Activated CD8-positive, alpha-beta memory T cell treated with anti-CD3 and anti-CD28 coated beads, Interleukin-2, amount 50 U/mL, for 4 hours (primary cell): ENCODE results near the gene TSPAN9.

Source experiments
- DNase-seq: peaks from one replicate; pipeline ENCODE4 v3.0.0-alpha.2; 2020

The TSPAN9 gene

DNA sequence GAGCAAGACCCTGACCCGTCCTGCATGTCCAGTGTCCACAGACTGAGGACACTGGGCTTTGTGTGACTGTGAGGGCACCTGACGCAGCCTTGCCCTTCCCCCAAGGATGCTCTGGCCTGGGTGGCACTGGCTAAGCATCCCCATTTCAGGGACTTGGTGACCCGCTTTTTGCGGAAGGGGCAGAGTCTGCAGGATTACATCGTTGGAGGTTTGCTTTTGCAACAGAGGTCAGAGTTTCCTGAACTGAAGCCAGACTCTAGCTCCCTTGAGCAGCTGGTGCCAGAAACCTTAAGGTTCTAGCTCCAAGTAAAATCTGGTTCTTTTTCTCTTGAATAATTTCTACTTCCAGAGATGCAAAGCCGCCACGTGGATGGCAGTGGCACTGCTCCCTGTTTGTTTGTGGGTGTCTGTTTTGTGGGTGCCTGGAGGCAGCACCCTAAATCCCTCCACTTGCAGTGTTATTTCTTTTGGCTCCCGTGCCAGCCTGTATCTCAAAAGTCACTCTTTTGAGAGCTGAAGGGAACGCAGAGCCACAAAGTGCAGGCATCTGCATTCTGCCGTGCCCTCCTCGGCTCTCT is 184.7 kb downstream of the TSPAN9 start:
- no peak for DNase-seq

DNA sequence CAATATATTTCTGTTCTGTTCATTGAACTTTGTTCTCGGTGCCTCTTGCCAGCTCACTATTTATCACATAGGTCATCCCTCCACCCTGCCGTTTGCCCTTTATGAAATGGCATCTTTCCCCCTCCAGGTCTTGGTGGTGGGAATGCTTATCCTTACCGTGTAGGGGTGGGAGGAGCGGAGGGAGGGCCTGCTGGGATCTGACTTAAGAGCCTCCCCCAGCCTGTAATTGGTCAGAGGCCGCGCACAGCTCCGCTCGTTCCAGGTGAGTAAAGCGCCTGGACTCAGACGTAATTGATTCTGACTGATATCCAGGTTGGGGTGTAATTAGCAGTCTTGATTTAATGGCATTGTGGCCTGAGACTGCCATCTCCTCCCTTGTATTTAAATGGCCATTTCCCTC is 185.3 kb downstream of the TSPAN9 start:
- DNase-seq: no peak

- no peak for DNase-seq
Measured at GRCh38 chr12:3263282-3263681, 186.1 kb downstream of the TSPAN9 start.

- DNase-seq: no peak
Measured at GRCh38 chr12:3263939-3264922, 187.1 kb downstream of the TSPAN9 start.

- no peak for DNase-seq
Measured at GRCh38 chr12:3265406-3265805, 188.2 kb downstream of the TSPAN9 start.

DNA sequence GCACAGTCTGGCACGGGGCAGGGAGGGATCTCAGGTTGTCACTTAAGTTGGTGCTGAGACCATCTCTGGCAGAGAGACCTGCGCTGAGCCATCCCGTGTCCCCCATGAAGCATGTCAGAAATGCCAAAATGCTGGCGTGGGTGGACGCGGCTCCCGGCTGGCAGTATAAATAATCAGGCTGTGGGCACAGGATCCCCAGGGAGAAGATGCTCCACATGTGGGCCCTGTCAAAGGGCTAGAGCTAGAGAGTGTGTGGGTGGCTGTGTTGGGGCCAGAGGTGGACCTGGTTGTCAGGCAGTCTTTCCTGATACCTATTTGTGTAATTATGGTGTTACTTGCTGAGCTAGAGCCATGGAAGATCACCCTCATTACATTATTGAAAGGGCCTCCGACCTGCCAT is 189.5 kb downstream of the TSPAN9 start:
- DNase-seq: no peak

DNA sequence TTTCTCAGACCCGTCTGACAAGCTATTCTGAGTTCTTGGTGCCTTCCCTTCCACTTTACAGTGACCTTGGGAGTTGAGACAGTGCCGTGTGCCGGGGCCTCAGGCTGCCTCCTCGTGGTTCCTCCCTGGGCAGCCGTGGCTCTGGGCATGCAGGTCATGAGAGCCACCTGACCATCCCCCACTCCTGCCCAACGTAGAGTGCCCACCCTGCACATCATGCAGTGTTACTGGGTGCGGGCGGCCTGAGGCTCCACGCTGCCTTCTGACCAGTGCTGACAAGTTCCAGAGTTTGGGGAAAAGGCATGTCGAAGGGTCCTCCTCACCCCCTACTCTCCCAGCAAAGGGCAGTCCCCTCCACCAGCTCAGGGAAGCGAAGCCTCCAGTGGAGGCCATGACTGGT is 190.5 kb downstream of the TSPAN9 start:
- no peak for DNase-seq

- DNase-seq: no peak
Measured at GRCh38 chr12:3269594-3269993, 192.4 kb downstream of the TSPAN9 start.

- no peak for DNase-seq
Measured at GRCh38 chr12:3271146-3271545, 194.0 kb downstream of the TSPAN9 start.

DNA sequence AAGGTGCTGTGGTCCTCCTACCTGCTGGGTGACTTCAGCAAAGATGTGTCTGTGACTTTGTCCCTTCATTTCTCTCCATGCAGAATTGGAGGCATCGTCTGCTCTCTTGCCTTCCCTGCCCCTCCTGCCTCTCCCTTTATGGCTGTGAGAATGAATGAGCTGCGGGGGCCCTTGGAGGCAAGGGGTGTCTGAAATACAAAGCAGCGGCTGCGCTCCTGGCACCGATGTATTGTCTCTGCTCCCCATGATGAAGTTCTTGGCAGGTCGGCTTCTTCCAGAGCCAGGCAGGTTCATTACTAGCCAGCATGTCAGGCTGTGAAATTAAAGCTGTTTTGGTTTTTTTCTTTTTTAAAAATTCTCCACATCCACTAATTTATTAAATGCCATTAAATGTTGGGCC is 194.5 kb downstream of the TSPAN9 start:
- no peak for DNase-seq

DNA sequence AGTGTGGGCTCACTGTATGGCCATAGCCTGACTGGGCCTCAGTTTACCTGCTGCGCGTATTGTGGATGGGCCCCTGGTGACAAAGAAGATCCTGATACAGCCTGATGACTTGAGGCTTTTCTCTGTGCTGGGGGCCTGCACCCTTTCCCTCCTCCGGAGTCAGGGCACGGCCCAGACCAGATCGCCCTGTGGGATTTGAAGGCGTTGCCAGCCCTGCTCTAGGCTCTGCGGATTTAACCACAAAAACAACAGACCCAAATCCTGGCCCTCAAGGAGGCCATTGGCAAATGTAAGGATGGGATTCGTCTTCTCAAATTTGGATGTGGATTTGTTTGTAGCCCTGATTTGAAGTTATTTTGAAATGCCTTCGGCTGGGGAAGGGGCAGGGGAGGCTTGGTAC is 195.8 kb downstream of the TSPAN9 start:
- no peak for DNase-seq

GRCh38 chr12:3273409-3273853 is 196.3 kb downstream of the TSPAN9 start:
- no peak for DNase-seq

DNA sequence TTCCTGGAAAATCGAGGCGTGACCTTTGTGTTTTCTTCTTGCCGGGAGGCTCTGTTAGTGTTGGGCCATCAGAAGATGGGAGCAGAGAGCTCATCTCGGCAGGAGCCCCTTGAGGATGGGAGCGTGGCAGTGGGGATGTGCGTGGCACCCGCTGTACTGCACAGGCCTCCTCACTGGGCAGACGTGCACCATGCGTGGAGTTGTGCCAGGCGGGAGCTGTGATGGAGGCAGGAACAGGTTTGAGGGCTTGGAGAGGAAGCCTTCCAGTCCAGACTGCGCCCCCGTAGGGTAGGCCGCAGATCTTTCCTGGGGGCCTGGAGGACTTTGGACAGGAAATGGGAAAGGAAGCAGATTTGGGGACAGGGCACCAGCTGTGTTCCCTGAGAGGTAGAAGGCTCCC is 197.5 kb downstream of the TSPAN9 start:
- DNase-seq: no peak

DNA sequence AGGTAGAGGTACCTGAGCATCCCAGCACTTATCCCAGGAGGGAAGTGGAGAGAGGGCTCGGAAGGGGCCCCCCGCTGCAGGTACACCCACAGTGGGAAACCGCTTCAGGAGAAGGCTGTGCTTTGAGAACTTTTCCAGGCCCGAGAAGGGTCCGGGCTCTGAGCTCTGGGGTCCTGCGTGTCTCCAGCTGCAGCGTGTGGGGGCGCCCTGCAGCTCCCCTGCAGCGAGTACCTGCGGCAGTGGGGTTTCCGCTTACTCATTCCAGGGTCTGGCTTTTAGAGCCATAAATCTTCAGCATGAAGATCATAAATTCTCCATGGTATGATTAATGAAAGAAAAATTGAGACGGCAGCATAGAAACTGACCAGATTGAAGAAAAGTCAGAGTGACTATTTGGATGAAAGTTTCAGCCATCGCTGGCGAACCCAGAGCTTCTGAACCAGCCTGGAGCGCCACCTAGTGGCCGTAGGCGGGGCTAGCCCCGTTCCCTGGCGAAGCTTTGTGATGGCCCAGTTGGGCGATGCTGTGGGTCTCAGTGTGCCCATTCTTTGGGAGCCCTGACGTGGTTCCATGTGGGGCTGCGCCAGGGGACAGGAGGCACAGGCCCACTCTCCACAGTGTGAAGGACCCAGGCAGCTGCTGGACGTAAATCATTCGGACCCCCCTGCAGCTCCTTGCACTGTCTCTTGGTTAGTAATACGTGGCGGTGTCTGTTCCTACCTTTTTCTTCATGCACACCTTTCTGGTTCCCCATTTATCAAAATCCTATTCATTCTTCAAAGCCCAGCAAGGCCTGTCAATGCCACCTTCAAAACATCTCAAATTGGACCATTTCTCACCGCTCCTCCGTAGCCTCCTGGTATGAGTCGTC is 198.2 kb downstream of the TSPAN9 start:
- DNase-seq: peak; percentile 70

DNA sequence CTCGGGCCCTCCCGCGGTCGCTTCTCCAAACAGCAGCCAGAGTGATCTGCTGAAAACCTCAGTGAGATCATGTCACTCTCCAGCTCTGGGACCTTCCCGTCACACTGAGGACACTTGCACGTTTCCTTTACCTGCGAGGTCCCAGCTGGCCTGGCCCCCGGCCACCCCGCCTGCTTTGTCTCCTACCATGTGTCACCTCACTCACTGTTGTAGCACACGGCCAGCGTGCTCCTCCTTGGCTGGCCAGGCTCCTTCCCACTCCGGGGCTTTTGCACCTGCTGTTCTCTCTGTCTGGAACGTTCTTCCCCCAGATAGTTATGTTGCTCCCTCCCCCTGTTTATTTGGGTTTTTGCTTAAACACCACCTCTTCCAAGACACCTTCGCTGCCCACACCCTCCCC is 199.0 kb downstream of the TSPAN9 start:
- no peak for DNase-seq

DNA sequence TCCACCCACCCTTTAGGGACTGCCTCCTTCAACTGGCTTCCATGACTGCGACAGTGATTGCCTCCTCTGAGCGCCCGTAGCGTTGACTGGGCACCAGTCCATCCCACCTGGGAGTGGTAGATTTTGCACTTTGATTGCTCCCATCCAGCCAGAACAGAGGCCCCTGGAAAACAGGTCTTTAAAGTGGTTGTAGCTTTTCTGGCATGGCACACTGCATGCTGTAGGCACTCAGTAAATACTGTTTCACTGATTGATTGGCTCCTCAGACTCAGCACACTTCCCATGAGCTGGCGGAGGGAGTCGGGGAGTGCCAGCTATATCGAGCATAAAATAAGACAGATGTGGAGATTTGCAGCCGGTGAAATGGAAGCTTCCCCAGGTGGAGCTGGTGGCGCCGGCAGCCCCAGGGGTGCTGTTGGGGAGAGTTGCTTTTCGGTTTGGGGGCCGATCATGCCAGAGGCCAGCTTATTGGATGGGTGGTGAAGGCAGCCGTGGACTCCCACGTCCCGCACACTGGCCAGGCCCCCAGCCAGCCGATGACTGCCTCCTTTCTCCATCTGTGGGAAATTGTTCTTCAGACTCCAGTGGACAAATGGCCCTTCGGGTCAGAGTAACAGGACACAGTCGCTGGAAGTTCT is 200.2 kb downstream of the TSPAN9 start:
- no peak for DNase-seq

- DNase-seq: no peak
Measured at GRCh38 chr12:3278681-3279414, 201.7 kb downstream of the TSPAN9 start.

DNA sequence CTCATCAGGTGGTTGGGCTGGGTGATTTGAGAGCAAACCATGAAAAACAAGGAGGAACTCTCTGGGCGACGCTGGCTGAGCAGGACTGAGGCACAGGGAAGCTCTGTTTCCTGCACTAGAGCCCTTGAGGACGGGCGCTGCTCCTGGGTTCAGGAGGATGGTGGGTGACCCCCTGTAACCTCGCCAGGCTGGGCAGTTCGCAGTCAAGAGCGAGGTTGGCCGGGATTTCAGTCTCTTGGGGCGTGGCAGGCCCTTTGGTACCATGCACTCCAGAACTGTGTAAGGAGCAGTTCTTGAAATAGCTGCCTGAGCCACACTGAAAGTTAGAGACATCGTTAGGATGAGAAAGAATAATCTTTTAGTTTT is 202.2 kb downstream of the TSPAN9 start:
- no peak for DNase-seq

GRCh38 chr12:3279832-3280231 is 202.7 kb downstream of the TSPAN9 start:
- no peak for DNase-seq

- DNase-seq: no peak
Measured at GRCh38 chr12:3280967-3281366, 203.8 kb downstream of the TSPAN9 start.

- no peak for DNase-seq
Measured at GRCh38 chr12:3281588-3282383, 204.6 kb downstream of the TSPAN9 start.

DNA sequence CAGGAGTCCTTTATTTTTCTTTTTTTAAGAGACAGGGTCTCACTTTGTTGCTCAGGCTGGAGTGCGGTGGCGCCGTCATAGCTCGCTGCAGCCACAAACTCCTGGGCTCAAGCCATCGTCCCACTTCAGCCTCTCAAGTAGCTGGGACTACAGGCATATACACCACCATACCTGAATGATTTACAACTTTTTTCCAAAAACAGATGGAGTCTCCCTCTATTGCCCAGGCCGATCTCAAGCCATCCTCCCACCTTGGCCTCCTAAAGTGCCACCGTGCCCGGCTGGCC is 205.1 kb downstream of the TSPAN9 start:
- DNase-seq: no peak
